Activated naive CD8-positive, alpha-beta T cell (primary cell): ENCODE data around the gene PPP1CB.

Experiments used
- H3K27ac Mint-ChIP-seq: one replicate; pipeline ENCODE4 v1.8.0; 2021; ENCODE audit warnings: mixed read lengths
- H3K27me3 Mint-ChIP-seq: one replicate; pipeline ENCODE4 v1.8.0; 2021; ENCODE audit warnings: mixed read lengths
- H3K36me3 Mint-ChIP-seq: one replicate; pipeline ENCODE4 v1.8.0; 2021; ENCODE audit warnings: mixed read lengths
- H3K4me1 Mint-ChIP-seq: one replicate; pipeline ENCODE4 v1.8.0; 2021; ENCODE audit warnings: low read depth, mixed read lengths
- H3K4me3 Mint-ChIP-seq: one replicate; pipeline ENCODE4 v1.8.0; 2021; ENCODE audit warnings: mild to moderate bottlenecking, mixed read lengths
- H3K9me3 Mint-ChIP-seq: one replicate; pipeline ENCODE4 v1.8.0; 2021; ENCODE audit warnings: low read depth, mixed read lengths

Gene PPP1CB

GRCh38 chr2:28835781-28836180 is 84.2 kb downstream of the PPP1CB start:
- Mint-ChIP-seq H3K36me3 (no peaks in the 10 kb centered on the region), H3K4me3 (no peak overlapping the region), H3K4me1 (no peaks in the 10 kb centered on the region), H3K9me3 (no peaks in the 10 kb centered on the region), H3K27me3 (no peaks in the 10 kb centered on the region), H3K27ac (no peak overlapping the region)

DNA sequence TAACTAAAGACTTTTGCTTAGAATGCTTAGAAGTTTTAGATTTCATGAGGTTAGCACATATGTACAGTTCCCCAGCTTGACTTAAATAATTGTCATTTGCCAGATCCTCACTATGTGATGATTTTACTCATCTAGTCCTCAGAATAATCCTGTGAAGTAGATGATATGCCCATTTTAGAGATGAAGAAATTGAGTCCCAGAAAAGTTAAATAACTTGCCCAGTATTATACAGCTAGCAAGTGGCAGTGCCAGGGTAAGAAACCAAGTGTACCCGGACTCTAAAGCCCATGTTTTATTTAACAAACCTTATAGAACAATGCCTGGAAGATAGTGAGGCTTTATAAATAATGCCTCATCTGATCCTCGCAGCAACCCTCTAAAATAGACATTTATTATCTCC is 87.3 kb downstream of the PPP1CB start:
- Mint-ChIP-seq H3K4me1 (no peaks in the 10 kb centered on the region), H3K27ac (no peak overlapping the region), H3K4me3 (no peak overlapping the region), H3K9me3 (no peaks in the 10 kb centered on the region), H3K27me3 (no peaks in the 10 kb centered on the region), H3K36me3 (no peaks in the 10 kb centered on the region)

- H3K4me3 Mint-ChIP-seq = no peak overlapping the region
- H3K27ac Mint-ChIP-seq = no peak overlapping the region
- H3K36me3 Mint-ChIP-seq = no peaks in the 10 kb centered on the region
- no peaks in the 10 kb centered on the region for H3K9me3 Mint-ChIP-seq
- H3K27me3 Mint-ChIP-seq = no peaks in the 10 kb centered on the region
- no peaks in the 10 kb centered on the region for H3K4me1 Mint-ChIP-seq
These were observed 90.4 kb downstream of the PPP1CB start for GRCh38 chr2:28842042-28842441.
